H54 (cell line): ENCODE data around the gene MAGI2.
A peak's percentile ranks its signal among the peaks of the same experiment; 100 is the strongest.
"Not testable (repeated sequence)": the region's sequence is repeated elsewhere in the genome, so short reads cannot be mapped to it uniquely, and the experiment has no call there.

Experiments
- DNase-seq: peaks from one replicate; pipeline ENCODE4 v3.0.0; 2011; ENCODE audit warnings: low spot score, mixed read lengths; ENCODE audit not compliant: insufficient read length
- FAIRE-seq: peaks from 3 replicates; lab custom pipeline; 2011; peaks lifted over from hg19 to GRCh38; lab: Jason Lieb, UNC
- POLR2A ChIP-seq: IDR thresholded peaks from 2 replicates; pipeline ENCODE4 v1.6.1; 2011; ENCODE audit warnings: low read depth, mild to moderate bottlenecking, low read length

MAGI2 gene

GRCh38 chr7:78543976-78544375 is 909.5 kb downstream of the MAGI2 start:
- DNase-seq (no peak), FAIRE-seq (no peak)
- TF ChIP-seq POLR2A: no peak

- DNase-seq: no peak
- no peak for FAIRE-seq
- no peak for TF ChIP-seq POLR2A
Observed at GRCh38 chr7:78542981-78543380, 910.5 kb downstream of the MAGI2 start.

- TF ChIP-seq POLR2A: no peak
- no peak for FAIRE-seq
- no peak for DNase-seq
Observed at GRCh38 chr7:78542541-78542940, 910.9 kb downstream of the MAGI2 start.

GRCh38 chr7:78539825-78540224 is 913.6 kb downstream of the MAGI2 start:
- TF ChIP-seq POLR2A: no peak
- no peak for FAIRE-seq
- no peak for DNase-seq

- TF ChIP-seq POLR2A: no peak
- no peak for DNase-seq
- no peak for FAIRE-seq
Observed at GRCh38 chr7:78535655-78536054, 917.8 kb downstream of the MAGI2 start.

- no peak for TF ChIP-seq POLR2A
- DNase-seq (peak; percentile 20), FAIRE-seq (peak; percentile 84)
Observed at GRCh38 chr7:78530351-78530750, 923.1 kb downstream of the MAGI2 start.

- DNase-seq (no peak), FAIRE-seq (no peak)
- TF ChIP-seq POLR2A: no peak
Observed at GRCh38 chr7:78529392-78529791, 924.1 kb downstream of the MAGI2 start.

GRCh38 chr7:78528964-78529363 is 924.5 kb downstream of the MAGI2 start:
- FAIRE-seq (peak; percentile 45), DNase-seq (no peak)
- no peak for TF ChIP-seq POLR2A

GRCh38 chr7:78523930-78524329 is 929.5 kb downstream of the MAGI2 start:
- TF ChIP-seq POLR2A: no peak
- FAIRE-seq: no peak
- DNase-seq: peak; percentile 1

- DNase-seq: no peak
- no peak for TF ChIP-seq POLR2A
- FAIRE-seq: no peak
Observed at GRCh38 chr7:78521961-78522360, 931.5 kb downstream of the MAGI2 start.

GRCh38 chr7:78516450-78516849 is 937.0 kb downstream of the MAGI2 start:
- TF ChIP-seq POLR2A: no peak
- no peak for DNase-seq
- FAIRE-seq: no peak

GRCh38 chr7:78514634-78515033 is 938.8 kb downstream of the MAGI2 start:
- no peak for TF ChIP-seq POLR2A
- DNase-seq: no peak
- FAIRE-seq: no peak

GRCh38 chr7:78510580-78511188 is 942.8 kb downstream of the MAGI2 start:
- FAIRE-seq: peak; percentile 45
- TF ChIP-seq POLR2A: no peak
- peak; percentile 5 for DNase-seq

- not testable (repeated sequence) for DNase-seq, FAIRE-seq
Observed at GRCh38 chr7:78503301-78503700, 950.2 kb downstream of the MAGI2 start.

- FAIRE-seq (no peak), DNase-seq (no peak)
- TF ChIP-seq POLR2A: no peak
Observed at GRCh38 chr7:78501064-78501463, 952.4 kb downstream of the MAGI2 start.

- no peak for FAIRE-seq
- DNase-seq: no peak
- TF ChIP-seq POLR2A: no peak
Observed at GRCh38 chr7:78499971-78500370, 953.5 kb downstream of the MAGI2 start.

- no peak for FAIRE-seq
- no peak for DNase-seq
- TF ChIP-seq POLR2A: no peak
Observed at GRCh38 chr7:78499283-78499682, 954.2 kb downstream of the MAGI2 start.
